Stimulated activated CD8-positive, alpha-beta memory T cell treated with anti-CD3 and anti-CD28 coated beads, Interleukin-15, amount 100 ng/mL, for 24 hours (primary cell): ENCODE results near the gene RUNX1.
"Not testable (repeated sequence)": the region's sequence is repeated elsewhere in the genome, so short reads cannot be mapped to it uniquely, and the experiment has no call there.

ENCODE experiments used
- DNase-seq: peaks from one replicate; pipeline ENCODE4 v3.0.0-alpha.2; 2020; ENCODE audit warnings: low read depth

RUNX1 gene

DNA sequence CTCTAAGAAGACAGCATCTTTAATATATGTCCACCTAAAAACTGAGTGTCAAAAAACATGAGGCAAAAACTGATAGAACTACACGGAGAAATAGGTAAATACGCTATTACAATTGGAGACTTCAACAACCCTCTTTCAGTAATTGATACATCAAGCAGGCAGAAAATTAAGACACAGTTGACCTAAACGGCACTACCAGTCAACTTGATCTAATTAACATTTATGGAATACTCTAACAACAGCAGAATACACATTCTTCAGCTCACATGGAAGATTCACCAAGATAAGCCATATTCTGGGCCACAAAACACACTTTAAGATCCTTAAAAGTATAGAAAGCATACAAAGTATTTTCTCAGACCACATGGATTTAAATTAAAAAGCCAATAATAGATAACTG is 242.7 kb downstream of the RUNX1 start:
- DNase-seq: no peak

DNA sequence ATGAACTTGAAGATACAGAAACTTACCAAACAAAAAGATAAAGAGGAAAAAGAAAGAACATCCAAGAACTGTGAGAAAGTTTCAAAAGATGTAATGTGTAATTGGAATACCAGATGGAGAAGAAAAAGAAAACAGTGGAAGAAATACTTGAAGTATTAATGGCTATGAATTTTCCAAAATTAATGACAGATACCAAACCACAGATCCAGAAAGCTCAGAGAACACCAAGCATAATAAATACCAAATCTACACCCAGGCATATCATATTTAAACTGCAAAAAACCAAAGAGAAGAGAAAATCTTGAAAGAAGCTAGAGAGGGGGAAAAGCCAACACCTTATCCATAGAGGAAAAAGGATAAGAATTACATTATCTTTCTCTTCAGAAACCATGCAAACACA is 243.9 kb downstream of the RUNX1 start:
- DNase-seq: no peak

DNA sequence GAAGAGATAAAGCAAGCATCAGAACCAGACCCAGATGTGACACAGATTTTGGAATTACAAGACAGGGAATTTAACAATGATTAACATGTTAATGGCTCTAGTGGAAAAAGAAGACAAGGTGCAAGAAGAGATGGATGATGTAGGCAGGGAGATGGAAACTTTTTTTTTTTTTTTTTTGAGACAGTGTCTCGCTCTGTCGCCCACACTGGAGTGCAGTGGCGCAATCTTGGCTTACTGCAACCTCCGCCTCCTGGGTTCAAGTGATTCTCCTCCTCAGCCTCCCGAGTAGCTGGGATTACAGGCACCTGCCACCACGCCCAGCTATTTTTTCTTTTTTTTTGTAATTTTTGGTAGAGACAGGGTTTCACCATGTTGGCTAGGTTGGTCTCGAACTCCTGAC is 244.5 kb downstream of the RUNX1 start:
- not testable (repeated sequence) for DNase-seq

DNA sequence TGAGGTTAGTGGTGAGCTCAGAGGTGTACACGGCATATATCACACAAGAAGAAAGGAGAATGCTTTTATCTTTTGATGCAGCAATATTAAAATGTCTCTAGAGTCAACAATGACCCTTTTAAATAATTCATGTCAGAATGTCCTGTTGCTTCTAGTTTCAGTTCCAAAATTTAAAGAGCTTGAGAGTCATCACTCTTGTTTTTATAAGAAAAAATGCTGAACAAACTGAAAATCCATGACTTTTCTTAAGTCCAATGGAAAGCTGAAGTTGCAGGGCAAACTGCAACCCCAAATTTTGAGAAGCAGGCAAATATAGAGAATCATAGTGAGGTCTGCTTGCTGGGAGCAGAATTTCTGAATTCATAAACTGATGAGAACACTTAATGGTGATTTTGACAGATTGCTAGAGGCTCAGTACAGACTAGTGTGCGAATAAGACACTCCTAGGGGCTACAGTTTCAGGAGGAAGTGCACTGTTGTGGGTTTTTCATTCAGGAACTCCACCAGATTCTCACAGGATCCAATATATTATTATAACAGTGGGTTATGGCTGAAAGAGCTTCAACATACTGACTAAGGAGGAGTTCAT is 245.2 kb downstream of the RUNX1 start:
- DNase-seq: no peak

DNA sequence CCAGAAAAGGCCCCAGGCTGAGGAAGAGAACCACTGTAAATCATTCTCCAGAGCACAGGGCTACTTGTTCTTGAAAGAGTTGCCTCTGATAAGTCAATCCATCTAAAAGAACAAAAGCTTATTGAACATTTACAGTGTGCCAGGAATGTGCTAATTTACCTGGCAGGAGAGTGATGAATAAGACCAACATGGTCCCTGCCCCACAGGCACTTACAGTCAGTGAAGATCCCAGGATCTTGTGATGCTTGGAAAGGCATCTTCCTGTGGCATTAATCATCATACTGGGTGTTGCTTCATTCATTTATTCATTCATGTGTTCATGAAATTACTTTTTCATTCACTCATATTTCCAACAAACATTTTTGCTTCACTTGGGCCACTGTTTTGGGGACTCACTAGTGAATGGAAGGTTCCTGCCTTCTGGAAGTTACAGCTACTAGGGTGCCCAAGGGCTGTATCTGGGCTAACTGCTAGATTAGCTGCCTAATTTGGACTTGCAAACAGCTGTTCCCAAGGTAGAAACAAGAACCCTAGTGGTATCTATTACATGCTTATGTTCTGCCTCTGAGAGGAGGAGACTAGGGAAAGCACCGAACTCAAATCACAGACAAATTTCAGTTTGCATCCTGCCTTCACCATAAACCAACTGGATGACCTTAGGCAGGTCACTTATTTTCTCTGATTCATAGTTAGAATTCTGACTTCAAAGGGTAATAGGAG is 246.8 kb downstream of the RUNX1 start:
- DNase-seq: no peak

DNA sequence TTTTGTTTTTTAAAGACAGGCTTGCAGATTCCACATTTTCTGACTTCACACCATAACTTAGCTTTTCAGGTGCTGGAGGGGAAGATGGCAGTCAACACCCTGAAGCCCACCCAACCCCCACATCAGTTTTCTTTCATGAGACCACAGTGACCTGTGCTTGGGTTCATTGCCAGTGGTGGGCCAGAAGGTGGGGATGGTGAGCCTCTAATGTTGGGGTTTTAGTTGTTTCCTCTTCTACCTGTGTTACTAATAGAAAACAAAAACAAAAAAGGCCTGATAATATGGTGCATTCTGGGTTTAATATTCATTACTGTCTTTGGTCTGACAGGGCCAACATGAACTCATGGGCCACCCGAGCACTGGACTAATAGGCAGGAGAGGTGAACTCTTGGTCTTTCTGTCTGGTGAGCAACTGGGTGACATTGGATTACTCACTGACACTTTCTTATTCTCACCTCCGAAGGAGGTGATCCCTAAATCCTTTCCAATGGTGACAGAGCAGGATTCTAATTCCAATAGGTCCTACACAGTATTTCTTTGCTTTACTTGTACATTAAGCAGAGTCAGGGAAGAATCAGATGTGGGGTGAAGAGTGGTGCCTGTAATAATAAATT is 247.5 kb downstream of the RUNX1 start:
- no peak for DNase-seq

DNA sequence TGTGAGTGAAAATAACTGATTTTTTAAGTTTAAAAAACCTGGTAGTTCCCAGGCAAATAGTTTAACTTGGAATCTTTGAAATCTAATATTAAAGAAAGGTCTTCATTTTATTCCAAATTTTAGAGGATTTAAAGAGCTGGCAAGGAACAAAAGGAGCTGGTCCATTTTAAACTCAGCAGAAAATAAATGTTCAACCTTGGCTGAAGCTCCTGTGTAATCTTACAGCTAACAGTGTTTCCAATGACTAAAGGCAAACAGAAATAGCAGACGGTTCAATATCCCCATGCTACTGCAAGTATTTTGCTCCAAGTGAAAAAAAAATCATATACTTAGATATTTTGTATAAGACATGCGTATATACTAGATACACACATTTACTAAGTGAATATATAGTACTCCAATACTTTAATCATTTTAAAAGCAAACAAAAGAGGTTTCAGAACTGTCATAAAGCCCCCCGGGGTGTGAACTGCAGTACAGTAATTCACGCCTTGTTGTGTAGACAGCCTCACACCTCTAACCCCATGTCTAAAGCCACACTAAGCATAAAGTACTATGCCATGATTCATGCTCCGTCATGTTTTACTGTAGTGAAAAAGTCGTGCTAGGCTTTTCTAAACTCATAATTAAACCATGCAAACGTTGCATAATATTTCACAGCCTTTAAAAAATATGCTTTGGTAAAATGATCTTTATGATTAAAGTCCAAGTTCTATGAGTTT is 248.1 kb downstream of the RUNX1 start:
- DNase-seq: no peak

DNA sequence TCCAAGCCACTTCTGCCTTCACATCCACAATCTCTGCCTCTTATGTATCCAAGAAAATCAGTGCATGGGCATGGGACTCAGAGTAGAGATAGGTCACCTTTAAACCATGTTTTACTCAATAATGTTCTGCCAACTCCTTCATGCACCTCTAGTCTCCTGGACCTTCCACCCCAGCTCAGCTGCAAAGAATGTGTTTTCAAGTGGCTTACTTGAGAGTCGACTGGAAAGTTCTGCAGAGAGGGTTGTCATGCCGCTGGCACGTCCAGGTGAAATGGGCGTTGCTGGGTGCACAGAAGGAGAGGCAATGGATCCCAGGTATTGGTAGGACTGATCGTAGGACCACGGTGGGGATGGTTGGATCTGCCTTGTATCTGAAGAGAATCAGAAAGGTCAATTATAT is 250.0 kb downstream of the RUNX1 start:
- DNase-seq: no peak

DNA sequence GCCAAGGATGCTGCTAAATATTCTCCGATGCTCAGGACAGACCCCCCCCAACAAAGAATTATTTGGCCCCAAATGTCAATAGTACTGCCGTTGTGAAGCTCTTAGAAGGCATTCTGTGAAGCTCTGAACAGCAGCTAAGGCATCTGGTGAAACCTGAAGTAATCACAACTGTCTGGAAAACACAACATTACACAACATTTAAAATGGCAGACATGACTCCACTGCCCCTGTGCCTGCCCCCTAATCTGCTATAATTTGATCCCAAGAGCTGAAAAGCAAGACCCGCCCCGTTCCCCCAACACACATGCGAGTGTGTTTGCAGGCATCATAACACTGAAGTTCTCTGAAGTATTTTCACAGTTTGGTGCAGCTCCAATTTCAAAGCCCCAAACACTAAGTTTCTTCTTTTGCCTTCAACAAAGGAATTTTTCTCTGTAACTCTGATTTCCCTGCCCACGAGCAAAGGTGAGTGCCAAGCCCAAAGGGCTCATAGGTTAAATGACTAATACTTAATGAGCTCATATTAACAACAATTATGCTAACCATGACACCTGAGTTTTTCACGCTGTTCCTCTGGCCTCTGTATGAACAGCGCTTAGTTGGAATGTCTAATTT is 251.1 kb downstream of the RUNX1 start:
- DNase-seq: no peak

DNA sequence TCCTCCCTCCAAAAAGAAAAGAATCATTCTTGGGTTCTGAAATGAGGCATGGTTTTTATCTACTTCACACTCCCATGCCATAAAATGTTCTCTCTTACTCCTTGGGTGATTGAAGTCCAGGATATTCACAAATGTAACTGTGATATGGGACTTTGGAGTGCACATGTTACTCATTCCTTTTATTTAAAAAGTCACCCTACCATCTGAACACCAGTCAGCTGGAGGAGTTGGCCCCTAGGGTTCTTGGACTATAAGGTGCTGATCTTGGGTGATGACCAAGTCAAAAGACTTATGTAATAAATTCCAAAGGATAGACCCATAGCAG is 251.9 kb downstream of the RUNX1 start:
- no peak for DNase-seq

DNA sequence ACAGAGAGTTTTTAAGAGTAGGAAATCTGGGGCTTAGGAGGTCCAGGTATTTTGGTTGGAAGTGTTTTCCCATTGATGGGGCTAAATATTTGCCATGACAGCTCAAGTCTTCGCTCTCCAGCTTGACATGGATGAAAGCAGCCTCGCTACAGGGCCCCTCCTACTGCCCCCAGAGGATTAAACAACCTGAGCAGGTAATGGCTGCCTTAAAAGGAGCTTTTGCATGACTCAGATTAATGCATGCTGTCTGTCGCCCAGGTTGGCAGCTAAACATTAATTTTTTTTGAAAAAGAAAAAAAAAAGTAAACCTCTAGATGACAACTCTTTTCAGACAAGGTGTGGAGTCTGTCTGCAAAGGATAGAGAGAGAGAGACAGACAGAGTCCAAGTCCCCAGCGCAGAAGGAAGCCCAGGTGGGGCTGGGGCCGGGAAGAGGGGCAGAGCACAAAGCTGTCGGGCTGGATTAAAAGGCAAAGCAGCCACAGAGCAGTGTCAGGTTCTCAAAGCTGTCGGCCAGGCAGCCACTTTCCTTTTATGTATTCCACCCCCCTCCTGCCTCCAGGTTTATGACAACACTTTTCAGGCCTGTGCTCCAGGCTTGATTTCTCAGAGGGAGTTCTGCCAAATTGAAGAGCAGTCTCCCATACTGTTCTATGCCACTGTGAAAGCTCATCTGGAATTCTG is 252.4 kb downstream of the RUNX1 start:
- DNase-seq: no peak

DNA sequence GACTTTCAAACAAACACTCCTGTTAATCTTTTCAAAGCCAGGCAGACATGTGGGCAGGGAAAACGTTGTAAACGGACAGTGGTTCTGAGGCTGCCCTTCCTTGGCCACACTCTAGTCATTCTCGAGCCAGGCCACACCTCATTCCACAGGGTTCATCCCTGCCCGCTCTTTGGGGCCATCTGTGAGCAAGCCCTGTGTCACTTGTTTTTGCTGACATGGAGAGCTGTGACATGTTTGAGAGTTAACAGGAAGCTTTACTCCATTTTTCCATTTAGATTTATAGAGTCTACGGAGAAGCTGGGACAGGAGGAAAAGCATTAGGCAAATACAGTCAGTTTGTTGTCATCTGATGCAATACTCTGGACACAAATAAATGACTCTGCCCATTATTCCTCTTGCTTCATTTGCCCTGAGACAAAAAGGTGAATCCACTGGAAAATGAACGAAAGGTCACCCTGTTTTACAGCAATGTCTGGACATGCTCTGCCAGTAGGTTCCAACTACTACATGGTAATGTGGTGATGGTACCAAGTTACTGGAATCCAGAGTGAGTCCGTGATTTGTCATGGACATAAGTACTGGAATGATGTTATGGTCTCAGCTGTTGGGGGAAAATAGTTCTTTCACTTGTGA is 253.4 kb downstream of the RUNX1 start:
- no peak for DNase-seq

DNA sequence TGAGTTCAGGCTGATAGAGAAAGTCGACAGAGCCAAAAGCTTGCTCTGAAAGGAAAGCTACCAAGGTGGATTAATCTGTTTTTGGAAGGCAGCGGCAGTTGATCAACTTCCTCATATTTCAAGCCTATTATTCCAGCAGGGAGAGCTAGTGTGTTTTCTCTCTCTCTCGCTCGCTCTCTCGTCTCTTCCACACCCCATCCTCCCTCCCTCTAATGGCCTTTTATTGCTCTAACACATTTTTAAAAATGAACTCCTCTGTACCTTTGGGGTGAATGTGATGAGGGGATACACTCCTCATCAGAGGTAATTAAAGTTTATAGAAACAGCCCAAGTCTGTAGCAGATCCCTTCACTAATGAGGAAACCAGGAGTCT is 253.9 kb downstream of the RUNX1 start:
- no peak for DNase-seq

DNA sequence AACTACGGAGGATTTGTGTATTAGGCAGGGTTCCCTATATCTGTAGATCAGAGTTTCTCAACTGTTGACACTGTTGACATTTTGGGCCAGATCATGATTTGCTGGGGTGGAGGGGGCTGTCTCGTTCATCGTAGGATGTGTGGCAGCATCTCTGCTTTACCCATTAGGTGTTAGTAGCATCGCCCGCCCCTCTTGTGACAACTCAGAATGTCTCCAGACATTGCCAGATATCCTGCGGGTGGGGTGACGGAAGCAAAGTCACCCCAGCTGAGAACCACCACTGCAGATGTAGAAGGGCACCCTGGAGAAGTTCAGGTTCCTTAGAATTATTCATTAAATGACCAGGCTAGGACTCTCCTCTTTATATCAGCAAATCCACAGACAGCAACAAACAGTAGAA is 254.4 kb downstream of the RUNX1 start:
- DNase-seq: no peak

DNA sequence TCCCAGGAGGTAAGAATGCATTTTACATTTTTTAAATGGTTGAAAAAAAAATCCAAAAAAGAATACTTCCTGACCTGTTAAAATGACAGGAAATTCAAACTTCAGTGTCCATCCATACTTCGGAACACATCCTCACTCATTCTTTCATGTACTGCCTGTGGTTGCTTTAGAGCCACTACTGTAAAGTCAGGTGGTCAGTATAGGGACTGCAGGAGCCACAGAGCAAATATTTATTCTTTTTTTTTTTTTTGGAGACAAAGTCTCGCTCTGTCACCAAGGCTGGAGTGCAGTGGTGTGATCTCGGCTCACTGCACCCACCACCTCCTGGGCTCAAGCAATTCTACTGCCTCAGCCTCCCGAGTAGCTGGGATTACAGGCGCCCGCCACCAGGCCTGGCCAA is 255.6 kb downstream of the RUNX1 start:
- no peak for DNase-seq

DNA sequence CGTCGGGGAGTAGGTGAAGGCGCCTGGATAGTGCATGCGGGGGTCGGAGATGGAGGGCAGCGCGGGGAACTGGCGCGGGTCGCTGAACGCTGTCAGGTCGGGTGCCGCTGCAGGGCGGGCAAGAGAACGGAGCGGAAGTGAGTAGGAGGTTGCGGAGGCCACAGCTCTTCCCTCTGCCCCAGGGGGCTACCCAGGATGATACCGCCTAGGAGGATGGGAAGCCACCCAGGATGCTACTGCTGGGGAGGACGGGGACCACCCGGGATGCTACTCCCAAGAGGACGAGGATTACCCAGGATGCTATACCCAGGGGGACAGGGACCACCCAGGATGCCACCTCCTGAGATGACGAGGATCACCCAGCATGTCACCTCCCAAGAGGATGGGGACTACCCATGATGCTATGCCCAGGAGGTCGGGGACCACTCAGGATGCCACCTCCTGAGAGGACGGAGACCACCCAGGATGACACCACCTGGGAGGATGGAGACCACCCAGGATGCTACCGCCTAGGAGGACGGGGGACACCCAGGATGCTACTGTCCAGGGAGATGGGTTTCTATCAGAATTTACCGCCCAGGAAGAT is 256.5 kb downstream of the RUNX1 start:
- no peak for DNase-seq

DNA sequence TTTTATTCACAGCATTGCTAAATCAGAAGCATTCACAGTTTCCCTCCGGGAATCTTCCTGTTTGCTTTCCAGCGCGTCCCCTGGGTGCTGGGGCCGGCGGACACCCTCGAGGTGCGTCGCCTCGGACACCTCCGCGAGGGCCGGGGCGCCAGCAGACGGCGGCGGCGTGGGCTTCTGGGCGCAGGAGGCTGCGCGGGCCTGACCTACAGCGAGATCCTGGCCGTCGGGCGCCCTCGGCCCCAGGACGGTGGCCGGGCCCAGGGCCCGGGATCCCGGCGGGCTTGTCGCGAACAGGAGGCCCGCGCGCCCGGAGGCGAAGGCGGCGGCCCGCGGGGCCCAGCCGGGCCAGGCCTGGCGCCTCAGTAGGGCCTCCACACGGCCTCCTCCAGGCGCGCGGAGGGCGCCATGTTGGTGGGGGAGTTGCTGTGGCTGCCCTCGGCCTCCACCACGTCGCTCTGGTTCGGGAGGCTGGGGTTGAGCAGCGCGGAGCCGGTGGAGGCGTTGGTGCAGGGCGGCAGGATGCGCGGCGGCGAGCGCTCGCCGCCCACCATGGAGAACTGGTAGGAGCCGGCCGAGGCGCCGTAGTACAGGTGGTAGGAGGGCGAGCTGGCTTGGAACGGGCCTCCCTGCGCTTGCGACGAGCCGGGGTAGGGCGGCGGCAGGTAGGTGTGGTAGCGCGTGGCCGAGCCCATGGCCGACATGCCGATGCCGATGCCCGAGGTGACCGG is 257.2 kb downstream of the RUNX1 start:
- no peak for DNase-seq

DNA sequence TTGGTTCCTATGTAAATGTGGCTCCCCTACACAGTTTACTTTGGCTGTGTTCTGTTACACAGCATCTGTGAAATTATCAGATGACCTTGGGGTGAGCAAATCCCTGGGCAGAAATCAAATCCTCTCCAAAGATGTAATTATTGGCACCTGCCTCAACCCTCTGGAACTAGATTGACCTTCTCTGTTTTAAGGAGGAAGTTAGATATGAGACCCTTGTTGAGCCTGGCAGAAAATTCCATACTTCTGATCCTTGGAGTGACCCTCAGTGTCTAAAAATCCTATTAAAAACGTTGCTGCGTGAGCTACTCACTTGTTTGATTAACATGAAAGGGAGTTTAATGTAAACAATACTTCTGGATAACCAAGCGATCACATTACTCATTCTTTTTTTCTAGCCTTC is 258.3 kb downstream of the RUNX1 start:
- no peak for DNase-seq

DNA sequence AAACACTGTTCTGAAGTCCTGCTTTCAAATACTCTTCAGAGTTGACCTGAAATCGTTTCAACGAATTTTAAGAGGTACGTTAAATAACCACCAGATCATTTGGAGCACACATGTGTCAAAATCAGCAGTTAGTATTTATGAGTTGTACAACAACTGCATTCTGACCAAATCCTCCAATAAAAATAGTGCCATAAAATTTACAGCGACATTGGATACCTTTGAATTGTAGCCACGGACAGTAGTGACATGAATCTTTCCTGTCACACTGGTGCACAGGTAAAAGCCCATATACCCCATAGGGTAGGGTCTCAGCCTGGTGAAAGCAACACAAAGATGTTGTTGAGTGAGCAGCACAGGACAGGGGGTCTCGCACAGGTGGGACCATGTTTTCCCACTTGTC is 258.8 kb downstream of the RUNX1 start:
- no peak for DNase-seq

DNA sequence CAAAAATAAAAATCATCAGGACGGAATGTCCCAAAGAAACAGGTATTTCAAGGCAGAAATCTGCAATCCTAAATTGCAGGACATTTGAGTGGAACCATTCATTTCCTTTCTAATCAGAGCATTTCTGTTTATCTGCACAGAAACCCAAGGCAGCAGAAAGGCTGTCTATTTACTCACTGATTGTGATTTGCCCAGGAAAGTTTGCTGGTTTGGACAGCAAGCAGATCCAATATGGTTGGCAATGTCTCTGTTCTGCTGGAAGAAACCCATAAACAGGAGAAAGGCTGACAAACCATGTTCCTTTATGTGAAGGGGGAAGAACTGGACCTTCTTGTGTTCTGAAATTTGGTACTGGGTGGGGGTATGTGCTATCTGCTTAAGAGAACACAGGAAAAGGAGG is 260.2 kb downstream of the RUNX1 start:
- DNase-seq: no peak

DNA sequence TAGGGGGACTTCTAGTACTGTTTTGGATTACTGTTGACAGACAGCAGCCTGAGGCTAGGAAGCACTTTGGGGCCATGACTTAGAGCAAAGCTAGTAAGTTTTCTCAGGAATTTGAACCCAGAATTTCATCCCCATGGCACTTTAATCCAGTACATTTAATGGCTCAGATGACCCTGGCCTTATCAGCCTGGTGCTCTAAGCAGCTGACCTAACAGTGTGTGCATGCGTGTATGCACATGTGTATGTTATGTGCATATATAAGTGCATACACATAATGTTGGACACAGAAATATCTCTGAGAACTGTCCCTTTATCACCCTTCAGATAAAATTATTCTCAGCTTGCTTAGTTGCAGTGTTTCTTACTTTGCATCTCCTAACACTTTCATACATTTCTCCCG is 265.3 kb downstream of the RUNX1 start:
- no peak for DNase-seq
